IPS DF 6.9 (cell line): ENCODE measurements around the gene SNRK.
A peak's percentile ranks its signal among the peaks of the same experiment; 100 is the strongest.

Experiments
- DNase-seq: peaks from one replicate; pipeline ENCODE4 v3.0.0-alpha.2; 2013; ENCODE audit warnings: low read depth, low spot score
- H3K27ac ChIP-seq: one replicate; pipeline ENCODE4 v1.5.1; 2013; ENCODE audit warnings: low read length, control low read depth
- H3K27me3 ChIP-seq: 2 replicates; pipeline ENCODE4 v1.6.1; 2013; ENCODE audit warnings: mild to moderate bottlenecking, low read length; ENCODE audit not compliant: control insufficient read depth, insufficient read depth
- H3K36me3 ChIP-seq: 2 replicates; pipeline ENCODE4 v1.6.1; 2013; ENCODE audit warnings: low read length; ENCODE audit not compliant: control insufficient read depth, insufficient read depth
- H3K4me1 ChIP-seq: 2 replicates; pipeline ENCODE4 v1.6.1; 2013; ENCODE audit warnings: low read length; ENCODE audit not compliant: control insufficient read depth, insufficient read depth
- H3K4me3 ChIP-seq: 2 replicates; pipeline ENCODE4 v1.5.1; 2013; ENCODE audit warnings: mild to moderate bottlenecking, low read length
- H3K9me3 ChIP-seq: 2 replicates; pipeline ENCODE4 v1.6.1; 2013; ENCODE audit warnings: low read length, inconsistent platforms; ENCODE audit not compliant: control insufficient read depth, insufficient read depth
- WGBS: extraction: QIAGEN DNeasy Blood & Tissue Kit; methylation state at CpG from one replicate; pipeline ENCODE4 v1.1.7; 2013; ENCODE audit warnings: mixed read lengths, missing lambda C conversion rate; ENCODE audit not compliant: insufficient read length, insufficient coverage; 5-methylcytosine and 5-hydroxymethylcytosine counted together

SNRK gene

DNA sequence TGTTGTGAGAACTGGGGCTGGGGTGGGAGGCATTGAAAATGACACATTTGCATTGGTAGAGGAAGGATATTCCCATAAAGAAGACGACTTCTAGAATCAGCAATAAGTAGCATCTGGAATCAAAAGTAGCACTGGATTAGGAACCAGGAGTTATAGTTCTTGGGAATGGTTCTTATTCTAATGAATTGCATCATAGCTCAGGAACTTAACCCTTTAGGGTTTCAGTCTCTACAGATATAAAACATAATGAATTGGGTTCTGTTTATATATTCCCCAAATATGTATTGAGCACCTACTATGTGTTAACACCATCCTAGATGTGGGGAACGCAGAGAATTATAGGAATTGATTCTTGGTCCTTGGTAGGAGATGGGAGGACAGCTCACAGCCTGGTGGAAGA lies 16.3 kb upstream of the SNRK start:
- no CpG with 5 or more reads among the region's 2 CpGs for WGBS

DNA sequence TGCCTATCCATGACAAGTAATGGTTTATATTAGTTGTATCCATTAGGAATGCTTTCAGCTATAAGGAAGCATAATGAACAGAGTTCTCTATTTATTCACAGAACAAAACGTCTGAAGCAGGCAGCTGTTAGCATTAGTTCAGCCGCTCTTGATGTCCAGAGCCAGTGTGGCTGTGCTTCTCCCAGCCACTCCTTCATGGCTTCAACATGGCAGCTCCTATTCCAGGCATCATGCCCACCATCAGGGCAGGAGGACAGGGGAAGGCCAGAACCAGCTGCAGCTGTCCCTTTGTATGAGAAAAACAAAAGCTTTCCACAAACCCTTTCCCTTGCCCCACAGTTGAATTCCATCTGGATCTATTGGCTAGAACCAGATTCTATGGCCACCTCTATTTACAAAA lies 12.9 kb upstream of the SNRK start:
- no CpG with 5 or more reads among the region's 2 CpGs for WGBS
- no peak overlapping the region for H3K27ac ChIP-seq
- no peak overlapping the region for H3K4me3 ChIP-seq
- H3K9me3 ChIP-seq: no peaks in the 10 kb centered on the region
- H3K36me3 ChIP-seq: no peaks in the 10 kb centered on the region
- H3K27me3 ChIP-seq: no peaks in the 10 kb centered on the region
- no peak for DNase-seq
- no peaks in the 10 kb centered on the region for H3K4me1 ChIP-seq

More for the DNA sequence above, 16.3 kb upstream of the SNRK start:
- no peak for DNase-seq
- Histone ChIP-seq H3K36me3 (no peaks in the 10 kb centered on the region), H3K9me3 (no peaks in the 10 kb centered on the region), H3K27ac (no peak overlapping the region), H3K27me3 (no peaks in the 10 kb centered on the region), H3K4me1 (no peaks in the 10 kb centered on the region), H3K4me3 (no peak overlapping the region)

DNA sequence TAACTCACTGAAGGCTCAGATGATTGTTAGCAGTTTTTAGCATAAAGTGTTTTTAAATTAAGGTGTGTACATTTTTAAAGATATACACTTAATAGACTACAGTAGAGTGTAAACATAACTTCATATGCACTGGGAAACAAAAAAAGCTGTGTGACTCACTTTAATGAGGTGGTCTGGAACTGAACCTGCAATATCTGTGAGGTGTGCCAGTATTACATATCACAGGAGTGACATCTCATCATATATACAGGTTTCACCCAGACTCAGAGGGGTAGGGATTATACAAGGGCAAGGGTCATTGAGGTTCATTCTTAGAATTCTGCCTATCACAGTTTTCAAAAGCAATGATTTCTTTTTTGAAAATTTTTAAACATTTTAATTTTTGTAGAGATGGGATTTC lies 7.3 kb upstream of the SNRK start:
- Histone ChIP-seq H3K36me3 (no peaks in the 10 kb centered on the region), H3K4me3 (no peak overlapping the region), H3K4me1 (no peaks in the 10 kb centered on the region), H3K9me3 (no peaks in the 10 kb centered on the region), H3K27ac (no peak overlapping the region), H3K27me3 (no peaks in the 10 kb centered on the region)
- DNase-seq: no peak

DNA sequence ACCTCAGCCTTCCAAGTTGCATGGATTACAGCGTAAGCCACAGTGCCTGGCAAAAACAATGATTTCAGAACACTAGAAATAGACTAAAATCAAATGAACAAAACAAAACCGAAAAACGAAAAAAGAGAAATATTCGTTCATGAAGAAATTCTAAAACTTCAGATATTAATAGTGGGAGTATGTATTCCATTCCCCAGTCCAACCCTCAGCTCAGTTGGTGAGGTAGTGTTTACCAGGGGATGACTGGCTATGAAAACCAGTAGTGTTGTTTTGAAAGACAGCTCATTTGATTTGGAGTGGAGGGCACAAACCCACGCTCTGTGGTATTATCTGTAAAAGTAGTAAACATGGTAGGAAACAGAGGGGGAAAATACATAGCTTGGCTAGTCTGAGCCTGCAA lies 6.8 kb upstream of the SNRK start:
- Histone ChIP-seq H3K4me3 (no peak overlapping the region), H3K36me3 (no peaks in the 10 kb centered on the region), H3K4me1 (no peaks in the 10 kb centered on the region), H3K27ac (no peak overlapping the region), H3K27me3 (no peaks in the 10 kb centered on the region), H3K9me3 (no peaks in the 10 kb centered on the region)
- DNase-seq: no peak
- no CpG with 5 or more reads among the region's 5 CpGs for WGBS

DNA sequence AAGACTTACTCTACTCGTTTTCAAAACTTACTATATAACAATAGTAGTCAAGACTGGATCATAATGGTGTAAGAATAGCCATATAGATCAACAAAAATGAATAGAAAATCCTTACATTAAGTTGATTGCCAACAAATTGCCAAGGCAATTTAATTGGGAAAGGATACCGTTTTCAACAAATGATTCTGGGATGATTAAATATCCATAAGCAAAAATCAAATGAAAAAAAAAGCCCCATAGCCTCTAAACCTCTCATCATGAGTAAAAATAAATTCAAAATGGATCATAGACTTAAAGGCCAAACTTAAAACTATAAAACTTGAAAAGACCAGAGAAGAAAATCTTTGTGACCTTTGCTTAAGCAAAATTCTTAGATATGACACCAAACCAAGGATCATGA lies 5.3 kb upstream of the SNRK start:
- H3K27me3 ChIP-seq: no peaks in the 10 kb centered on the region
- H3K4me1 ChIP-seq: peaks cover 2% of the 10 kb centered on the region
- no peak overlapping the region for H3K4me3 ChIP-seq
- H3K9me3 ChIP-seq: no peaks in the 10 kb centered on the region
- H3K36me3 ChIP-seq: no peaks in the 10 kb centered on the region
- no peak overlapping the region for H3K27ac ChIP-seq
- WGBS: no CpG with 5 or more reads among the region's 2 CpGs
- DNase-seq: no peak

DNA sequence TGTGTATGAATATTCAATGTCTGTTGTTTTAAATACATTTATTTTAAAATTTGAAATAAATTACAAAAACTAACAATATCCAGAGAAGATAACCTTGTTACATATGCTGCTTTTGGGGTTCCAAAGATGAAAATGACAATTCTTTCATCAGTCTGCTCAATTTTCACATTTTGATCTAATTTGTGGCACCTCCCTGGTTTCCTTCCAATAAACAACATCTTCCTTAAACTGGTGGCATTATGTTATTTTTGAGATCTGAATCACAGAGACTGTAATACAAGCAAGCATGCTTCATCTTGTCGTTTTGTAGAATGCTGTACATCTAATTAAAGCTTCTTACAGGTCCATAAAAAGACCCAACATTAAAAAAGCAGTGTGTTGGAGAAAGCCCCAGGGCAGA lies 2.2 kb upstream of the SNRK start:
- no peaks in the 10 kb centered on the region for H3K9me3 ChIP-seq
- no peak overlapping the region for H3K27ac ChIP-seq
- no peaks in the 10 kb centered on the region; the same call in 1 of the 2 replicates for H3K36me3 ChIP-seq
- H3K4me3 ChIP-seq: no peak overlapping the region
- no CpG with 5 or more reads among the region's 1 CpG for WGBS
- DNase-seq: no peak
- H3K27me3 ChIP-seq: no peaks in the 10 kb centered on the region
- H3K4me1 ChIP-seq: peaks cover 3% of the 10 kb centered on the region

DNA sequence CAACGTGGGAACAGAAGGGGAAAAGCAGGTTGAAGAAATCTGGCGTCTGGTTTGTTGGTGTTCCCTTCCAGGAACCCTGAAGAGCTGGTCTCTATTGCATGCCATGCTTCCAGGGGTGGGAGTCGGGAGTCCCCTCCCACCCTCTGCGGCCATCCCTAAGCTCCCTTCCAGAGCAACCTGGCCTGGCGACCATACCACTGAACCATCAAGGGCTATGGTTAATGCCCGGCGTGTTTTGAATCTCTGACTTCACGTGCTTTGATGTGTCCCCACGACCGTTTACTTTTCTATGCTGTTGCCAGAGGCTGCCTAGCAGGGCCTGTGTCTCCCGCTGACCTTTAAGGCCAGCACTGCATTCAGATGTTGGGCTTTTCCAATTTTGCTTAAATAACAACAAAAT lies 696 bp upstream of the SNRK start:
- no CpG with 5 or more reads among the region's 11 CpGs for WGBS

DNA sequence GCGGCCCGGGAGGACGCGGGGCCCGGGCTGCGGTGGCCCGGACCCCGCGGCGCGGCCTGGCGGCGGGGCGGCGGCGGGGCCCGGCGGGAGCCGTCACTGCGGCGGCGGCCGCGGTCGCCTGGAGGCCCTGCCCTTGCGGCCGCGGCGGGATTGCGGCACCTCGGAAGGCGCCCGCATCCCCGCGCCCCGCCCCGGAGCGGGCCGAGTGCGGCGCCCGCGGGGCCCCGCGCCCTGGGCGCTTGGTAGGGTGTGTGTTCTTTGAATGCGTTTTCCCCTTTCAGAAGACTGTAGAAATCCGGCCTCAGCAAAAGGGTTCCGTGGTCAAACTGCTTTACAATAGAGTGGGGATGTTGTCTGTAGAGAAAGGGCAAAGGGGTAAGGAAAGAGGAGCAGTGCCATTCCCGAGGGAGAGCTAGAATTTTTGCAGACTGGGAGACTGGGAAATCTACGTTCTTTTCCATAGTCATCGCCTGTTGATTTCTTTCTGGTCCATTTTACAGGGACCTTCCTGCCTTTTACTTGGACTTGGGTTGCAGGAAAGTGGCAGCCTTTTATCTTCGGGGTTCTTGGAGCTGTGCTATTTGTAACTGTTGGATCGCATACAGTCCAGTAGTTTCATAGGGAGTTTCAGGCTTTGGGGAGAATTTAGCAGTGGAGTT lies 630 bp downstream of the SNRK start:
- Histone ChIP-seq H3K9me3 (no peaks in the 10 kb centered on the region), H3K4me3 (peak overlapping the region; percentile 65), H3K27me3 (no peaks in the 10 kb centered on the region), H3K4me1 (peaks cover 3% of the 10 kb centered on the region), H3K27ac (no peak overlapping the region), H3K36me3 (no peaks in the 10 kb centered on the region; the same call in 1 of the 2 replicates)
- no peak for DNase-seq
- no CpG with 5 or more reads among the region's 54 CpGs for WGBS

More for the DNA sequence above, 696 bp upstream of the SNRK start:
- Histone ChIP-seq H3K9me3 (no peaks in the 10 kb centered on the region), H3K27me3 (no peaks in the 10 kb centered on the region), H3K4me1 (peaks cover 3% of the 10 kb centered on the region), H3K36me3 (no peaks in the 10 kb centered on the region; the same call in 1 of the 2 replicates), H3K27ac (no peak overlapping the region), H3K4me3 (no peak overlapping the region)
- no peak for DNase-seq

DNA sequence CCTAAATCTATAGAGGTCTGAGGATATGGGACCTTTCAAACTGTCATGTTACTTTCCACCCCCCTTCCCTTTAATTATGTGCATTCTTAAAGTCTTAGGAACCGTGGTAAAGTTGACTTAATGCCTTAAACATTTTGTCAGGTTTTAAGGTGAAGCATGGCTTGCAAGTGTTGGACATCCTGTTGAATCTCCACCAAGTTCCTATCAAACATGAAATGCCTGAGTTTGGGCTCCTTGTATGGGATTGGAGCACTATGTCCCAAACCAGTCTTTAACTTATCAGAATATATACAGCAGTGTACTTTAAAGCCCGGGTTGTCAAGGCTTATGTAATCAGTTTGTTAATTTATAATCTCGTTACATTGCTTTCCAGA lies 1.1 kb downstream of the SNRK start:
- no peak overlapping the region for H3K27ac ChIP-seq

DNA sequence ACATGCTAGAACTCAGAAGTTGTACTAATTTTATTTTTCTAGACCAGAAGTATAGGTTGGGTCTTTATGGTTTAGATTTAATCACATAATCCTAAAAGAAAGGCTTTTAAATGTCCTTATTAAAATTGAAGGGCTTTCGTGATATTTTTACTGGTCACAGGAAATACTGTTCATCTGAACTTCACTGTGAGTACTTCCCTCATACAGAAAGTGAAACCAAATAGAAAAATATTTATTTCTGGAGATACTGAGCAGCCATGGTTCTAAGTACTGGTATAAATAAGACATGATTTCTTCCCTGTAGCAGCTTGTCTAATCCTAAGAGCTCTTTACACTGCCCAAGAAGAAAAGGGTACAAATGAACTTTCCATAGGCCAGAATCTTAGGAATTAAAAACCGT lies 2.0 kb downstream of the SNRK start:
- Histone ChIP-seq H3K4me1 (peaks cover 3% of the 10 kb centered on the region), H3K27ac (no peak overlapping the region), H3K36me3 (no peaks in the 10 kb centered on the region; the same call in 1 of the 2 replicates), H3K27me3 (no peaks in the 10 kb centered on the region), H3K4me3 (no peak overlapping the region), H3K9me3 (no peaks in the 10 kb centered on the region)
- DNase-seq: no peak
- no CpG with 5 or more reads among the region's 2 CpGs for WGBS

More for the DNA sequence above, 1.1 kb downstream of the SNRK start:
- DNase-seq: no peak
- peak overlapping the region; percentile 65; the same call in 1 of the 2 replicates for H3K4me3 ChIP-seq
- H3K27me3 ChIP-seq: no peaks in the 10 kb centered on the region
- H3K36me3 ChIP-seq: no peaks in the 10 kb centered on the region; the same call in 1 of the 2 replicates
- WGBS: no CpG with 5 or more reads among the region's 3 CpGs
- peaks cover 3% of the 10 kb centered on the region for H3K4me1 ChIP-seq
- no peaks in the 10 kb centered on the region for H3K9me3 ChIP-seq

DNA sequence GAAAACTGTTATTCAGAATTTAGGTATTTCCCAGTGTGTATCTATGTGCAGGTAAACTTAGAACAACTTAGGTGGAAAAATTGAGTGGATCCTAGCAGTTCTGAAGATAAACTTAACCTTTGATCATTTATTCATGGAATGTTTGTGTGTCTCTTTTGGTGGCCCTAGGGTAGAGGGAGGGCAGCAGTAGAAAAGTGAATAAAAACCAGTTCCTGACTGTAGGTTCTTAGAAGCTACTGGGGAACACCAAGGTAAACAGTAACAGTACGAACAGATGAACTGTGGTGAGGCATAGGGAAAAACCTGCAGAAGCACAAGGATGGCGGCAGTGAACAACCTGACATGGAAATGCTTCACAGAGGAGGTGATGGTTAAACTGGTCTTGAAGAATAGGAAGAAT lies 2.5 kb downstream of the SNRK start:
- Histone ChIP-seq H3K36me3 (no peaks in the 10 kb centered on the region; the same call in 1 of the 2 replicates), H3K4me1 (peaks cover 3% of the 10 kb centered on the region), H3K27ac (no peak overlapping the region), H3K4me3 (no peak overlapping the region), H3K27me3 (no peaks in the 10 kb centered on the region), H3K9me3 (no peaks in the 10 kb centered on the region)
- DNase-seq: no peak
- WGBS: no CpG with 5 or more reads among the region's 2 CpGs
